GM21529 (cell line): ENCODE measurements around the gene SCN7A.

Experiments
- ATAC-seq: cut with Tn5 transposase; IDR thresholded peaks from one replicate; pipeline ENCODE4 v1.9.1; 2021; ENCODE audit not compliant: unreplicated experiment

Gene SCN7A

DNA sequence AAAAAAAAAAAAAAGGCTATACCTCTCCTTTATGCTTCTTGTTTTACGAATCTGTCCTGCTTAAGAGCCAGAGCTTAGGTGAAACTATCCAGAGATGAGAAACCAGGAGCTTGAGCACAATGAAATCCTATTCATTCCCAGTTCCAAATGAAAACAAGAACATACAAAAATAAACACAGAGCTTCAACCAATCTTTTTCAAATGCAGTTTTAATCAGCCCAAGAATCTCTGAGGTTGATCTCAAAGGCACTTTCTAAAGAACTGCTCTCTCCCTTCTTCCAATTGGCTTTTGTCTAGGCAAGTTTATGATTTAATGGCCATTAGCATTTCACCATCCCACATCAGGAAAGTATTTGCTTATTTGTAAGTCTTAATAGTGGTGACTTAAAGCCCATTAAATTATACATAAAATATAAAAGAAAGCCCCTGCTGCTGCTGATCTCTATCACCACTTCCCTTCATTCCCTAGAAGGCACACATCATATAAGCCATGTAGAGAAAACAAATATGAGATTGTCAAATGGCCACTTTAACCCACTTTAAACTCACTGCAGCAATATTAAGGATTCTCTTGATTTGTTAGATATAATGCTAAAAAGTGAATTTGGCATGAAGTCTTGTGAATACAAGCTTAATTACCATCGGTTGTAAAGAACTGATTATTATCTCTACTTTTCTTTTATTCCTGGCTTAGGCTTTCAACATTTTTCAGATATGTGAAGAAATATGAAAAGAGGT lies 89.0 kb downstream of the SCN7A start:
- ATAC-seq = no peak

DNA sequence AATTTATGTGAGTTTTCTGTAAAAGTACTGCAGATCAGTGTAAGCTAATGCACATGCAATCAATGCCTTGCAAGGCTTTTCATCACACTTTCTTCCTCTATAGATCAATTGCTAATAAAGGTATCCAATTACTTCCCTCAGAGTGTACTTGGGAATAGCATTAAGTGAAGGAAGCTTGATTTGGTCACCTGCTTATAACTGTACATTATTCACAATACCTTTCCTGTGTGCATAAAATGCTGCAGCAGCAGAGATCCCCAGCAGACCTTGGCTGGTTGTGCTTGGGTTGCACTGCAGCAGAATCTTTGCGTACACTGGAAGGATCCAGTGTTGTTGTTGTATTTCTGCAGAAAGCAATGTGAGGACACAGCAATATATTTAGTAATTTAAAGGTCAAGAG lies 99.8 kb downstream of the SCN7A start:
- ATAC-seq = no peak

DNA sequence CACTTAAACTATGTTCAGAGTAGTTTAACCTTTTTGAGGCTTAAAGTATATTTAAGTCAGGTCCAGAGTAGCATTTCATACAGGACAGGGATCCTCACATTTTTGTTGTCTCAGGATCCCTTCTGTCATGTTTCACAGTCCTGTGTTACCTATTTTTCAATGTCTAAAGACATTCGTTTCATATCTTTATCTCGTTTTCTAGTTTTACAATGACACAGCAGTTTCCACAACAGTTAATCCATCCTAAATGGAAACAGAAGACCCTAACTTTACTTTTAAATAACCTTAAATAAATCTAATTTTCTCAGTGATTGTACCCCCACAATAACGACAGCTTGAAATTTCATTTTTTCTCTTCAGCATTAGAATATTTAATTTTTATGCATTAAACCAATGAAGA lies 101.0 kb downstream of the SCN7A start:
- no peak for ATAC-seq

DNA sequence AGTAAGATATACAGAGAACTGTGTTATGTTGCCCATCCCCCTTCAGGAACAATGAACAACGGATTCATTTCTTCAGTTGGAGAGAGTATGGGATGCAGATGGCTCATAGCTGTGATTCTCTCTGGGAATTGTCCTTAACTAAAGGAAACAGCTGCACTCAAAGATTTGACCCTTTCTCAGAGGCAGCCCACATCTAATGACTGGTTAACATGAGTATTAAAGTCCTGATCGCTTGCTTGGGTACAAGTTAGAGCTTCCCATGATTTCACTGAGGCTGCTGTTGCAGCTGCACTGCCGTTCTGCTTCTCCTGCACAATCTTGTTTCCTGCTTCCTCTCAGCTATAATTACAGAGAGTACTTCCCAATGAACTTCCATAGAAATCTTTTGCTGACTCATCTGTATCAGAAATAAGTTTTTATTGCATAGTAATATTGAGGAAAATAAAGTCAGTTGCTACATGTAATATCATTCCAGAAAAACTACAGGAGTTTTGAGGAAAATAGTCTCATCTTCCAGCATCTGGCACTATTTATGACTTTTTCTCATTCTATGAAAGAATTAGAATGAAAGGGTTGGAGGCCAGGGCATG lies 105.5 kb downstream of the SCN7A start:
- ATAC-seq = no peak

DNA sequence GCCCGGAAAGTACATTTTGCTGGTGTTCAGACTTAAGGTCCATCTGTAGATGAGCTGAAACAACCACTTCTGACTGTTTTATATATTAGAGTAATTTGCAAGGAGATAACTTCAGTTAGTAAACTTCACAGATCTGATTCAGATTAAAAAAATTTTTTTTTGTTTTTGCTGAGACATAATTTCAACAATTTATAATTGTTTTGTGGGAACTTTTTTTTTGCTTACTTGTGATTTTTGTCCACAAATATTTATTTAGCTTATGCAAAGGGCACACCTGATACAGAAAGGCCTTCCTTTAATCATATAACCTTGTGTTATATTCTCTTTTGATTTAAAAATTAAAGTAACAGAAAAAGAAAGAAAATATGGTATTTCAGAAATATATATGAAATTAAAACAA lies 108.7 kb downstream of the SCN7A start:
- ATAC-seq = no peak

DNA sequence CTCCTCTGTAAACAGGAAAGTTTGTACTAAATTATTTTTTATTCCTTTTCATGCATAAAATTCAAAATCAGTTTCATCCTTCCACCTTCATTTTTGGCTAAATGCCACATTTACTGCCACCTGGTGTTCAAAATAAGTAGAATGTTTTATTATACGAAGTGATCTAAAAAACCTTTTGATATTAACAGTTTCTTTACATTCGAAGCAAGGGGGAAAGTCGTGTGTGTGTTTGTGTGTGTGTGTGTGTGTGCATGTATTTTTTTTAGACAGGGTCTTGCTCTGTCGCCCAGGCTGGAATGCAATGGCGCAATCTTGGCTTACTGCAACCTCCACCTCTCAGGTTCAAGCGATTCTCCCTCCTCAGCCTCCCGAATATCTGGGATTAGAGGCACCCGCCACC lies 109.3 kb downstream of the SCN7A start:
- no peak for ATAC-seq

DNA sequence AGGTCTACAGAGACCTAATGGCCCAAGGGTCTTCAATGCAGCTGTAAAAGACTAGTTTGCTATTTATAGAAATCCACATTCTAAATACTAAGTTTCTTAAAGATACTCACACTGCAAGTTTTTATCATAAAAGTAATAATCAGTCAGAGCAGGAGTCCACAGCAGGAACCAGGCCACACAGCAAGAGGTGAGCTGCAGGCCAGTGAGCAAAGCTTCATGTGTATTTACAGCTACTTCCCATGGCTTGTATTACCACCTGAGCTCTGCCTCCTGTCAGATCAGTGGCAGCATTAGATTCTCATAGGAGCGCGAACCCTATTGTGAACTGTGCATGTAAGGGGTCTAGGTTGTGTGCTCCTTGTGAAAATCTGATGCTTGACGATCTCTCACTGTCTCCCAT lies 111.6 kb downstream of the SCN7A start:
- no peak for ATAC-seq

DNA sequence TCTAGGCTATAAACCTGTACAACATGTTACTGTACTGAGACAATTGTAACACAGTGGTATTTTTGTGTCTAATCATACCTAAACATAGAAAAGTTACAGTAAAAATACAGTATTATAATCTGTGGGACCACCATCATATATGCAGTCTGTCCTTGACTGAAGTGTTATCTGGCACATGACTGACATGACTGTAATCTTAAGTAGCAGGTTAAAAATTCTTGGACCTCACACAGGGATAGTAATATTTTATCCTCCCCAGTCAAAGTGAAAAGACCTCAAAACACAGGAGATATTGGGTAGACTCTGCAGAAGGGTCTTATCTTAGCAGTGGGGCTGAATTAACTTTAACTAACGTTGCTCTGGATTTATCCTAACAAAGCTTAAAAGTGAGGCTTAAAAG lies 113.4 kb downstream of the SCN7A start:
- ATAC-seq = no peak

DNA sequence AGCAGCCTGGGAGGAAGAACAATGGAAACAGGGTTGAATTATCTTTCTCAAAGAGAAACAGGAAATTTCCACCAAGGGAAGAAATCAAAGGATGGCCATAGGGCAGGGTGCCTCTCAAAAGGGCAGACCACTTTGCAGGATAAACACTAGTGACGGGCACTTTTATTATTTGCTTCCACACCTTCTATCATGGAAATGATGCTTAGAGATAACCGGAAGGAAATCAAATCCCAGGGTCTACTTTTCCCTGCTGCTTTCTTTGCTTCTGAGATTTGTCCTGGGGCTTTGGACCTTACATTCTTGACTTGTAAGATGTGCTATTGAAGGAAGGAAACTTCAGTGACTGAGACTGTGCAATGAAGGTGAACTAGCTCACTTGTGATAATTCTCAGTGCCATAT lies 117.2 kb downstream of the SCN7A start:
- no peak for ATAC-seq

DNA sequence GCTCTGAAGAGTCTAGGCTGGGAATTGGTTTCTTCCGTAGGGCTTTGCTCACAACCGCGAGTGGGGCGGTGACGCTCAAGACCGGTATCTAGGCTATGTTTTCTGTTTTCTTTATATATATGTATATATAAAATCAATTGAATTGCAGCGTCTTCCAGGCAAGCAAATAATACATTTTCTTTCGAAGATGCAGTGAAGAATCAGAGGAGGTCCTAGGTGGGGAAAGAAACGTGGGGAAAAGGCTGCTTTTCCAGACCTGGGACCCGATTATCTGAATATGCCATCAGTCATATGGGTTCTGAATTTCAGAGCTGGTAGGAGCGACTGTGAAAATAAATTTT lies 117.6 kb downstream of the SCN7A start:
- ATAC-seq = no peak

DNA sequence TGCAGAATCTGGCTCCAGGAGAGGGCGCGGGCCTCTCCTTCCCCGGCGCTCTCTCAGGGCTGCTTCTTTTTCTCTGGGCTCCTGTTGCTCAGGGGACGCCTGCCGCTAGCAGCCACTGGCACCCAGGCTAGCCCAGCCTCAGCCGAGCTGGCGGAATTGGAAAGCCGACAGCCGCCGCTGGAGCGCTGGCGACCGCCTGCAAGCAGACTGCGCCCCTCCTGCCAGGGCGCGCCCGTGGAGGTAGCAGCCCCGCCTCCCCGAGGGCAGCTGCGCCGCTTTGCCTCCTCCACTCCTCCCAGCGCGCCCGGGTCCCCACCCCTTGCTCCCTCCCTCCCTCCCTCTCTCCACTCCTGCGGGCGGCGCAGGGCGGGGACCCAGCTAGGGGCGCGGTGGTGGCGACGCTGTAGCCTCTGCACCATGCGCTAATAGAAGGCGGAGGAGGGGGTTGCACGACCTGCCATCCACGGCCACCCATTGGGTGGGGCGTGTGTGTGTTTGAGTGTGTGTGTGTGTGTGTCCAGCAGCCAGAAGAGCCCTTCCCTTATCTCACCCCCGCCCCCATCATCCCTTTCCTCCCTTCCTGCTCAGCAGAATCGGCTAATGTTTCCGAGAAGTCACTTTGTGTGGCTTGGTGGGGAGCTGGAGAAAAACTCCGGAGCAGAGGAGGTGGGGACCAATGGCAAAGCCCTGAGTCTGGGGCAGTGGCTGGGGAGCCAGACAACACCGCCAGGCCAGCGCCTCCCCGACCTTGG lies 118.1 kb downstream of the SCN7A start, which contains the start of gene SCN9A:
Gene SCN9A (minus strand): TSS at position 209 of the 752 bp plus-strand sequence. CDS start 64,188 bp downstream, outside the sequence.
- ATAC-seq = peak; percentile 53

DNA sequence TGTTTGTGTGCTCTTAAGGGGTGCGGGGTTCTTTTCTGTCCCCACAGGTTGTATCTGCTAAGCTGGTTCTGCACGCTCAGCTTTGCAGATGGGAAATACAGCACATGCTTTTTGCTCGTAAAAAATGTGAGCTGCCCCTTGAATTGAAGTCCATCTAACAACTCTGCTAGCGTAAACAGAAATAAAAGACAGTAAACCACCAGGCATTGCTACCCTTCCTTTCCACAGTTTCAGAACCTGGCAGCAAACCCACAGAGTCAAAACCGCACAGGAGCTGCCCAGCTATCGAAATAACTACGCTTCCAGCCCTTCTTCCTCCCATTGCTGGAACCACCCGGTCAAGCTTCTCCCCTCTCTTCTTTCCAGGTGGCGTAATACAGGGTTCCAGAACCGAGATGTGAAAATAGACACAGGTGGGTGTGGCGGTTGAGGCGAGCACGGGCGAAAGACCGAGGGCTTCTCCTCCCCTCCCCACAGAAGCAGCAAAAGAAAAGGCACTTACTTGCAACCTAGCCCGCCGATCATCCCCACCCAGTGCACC lies 118.8 kb downstream of the SCN7A start:
- no peak for ATAC-seq

DNA sequence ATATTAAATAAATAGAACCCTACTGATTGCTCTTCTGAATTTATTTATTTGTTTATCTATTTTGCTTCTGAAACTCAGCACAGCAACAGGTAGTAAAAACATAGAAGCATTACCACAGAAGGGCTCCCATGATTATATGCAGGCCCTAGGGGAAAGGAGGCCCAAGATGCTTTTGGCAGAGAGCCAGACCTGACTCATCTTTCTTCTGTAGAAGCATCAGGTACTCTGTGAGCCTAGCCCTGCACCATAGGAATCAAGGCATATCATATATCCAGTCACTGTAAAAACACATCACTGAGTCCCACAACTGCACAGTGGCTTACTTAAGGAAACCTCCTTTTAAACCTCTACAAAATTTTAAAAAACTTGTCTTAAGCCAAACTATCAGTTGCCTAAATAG lies 120.1 kb downstream of the SCN7A start:
- ATAC-seq = no peak

DNA sequence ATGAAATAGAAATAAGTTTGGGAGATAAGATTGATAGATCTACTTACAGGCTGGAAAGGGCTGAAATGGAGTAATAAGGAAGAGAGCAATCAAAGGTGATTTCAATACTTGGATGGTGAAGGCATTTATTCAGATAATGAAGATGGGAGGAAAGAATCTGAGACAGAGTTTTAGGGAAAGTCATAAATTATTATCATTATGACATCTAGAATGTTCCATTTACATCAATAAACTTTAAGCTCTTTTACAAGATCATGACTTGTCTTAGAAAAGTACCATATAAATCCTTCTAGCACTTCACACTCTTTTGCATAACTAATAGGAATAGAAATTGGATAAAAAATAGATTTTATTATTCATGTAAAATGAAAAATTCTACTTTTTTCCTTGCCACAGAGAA lies 120.5 kb downstream of the SCN7A start:
- ATAC-seq = no peak

DNA sequence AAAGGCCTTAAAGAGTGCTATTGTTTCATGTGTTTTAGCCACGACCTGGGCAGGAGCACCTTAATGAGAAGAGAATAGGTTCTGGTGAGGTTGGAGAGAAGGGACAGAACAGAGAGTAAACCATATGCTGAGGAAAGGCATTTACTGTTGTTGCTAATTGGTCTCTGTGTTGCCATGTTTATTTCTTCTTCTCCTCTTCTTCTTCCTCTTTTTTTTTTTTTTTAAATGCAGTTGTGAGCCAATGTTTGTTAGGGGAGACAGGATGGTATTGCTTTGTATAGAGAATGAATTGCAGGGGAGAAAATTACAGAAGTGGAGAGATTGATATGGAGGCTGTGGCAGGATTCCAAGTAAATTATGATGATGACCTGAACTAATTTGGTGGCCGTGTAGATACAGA lies 120.9 kb downstream of the SCN7A start:
- ATAC-seq = no peak

DNA sequence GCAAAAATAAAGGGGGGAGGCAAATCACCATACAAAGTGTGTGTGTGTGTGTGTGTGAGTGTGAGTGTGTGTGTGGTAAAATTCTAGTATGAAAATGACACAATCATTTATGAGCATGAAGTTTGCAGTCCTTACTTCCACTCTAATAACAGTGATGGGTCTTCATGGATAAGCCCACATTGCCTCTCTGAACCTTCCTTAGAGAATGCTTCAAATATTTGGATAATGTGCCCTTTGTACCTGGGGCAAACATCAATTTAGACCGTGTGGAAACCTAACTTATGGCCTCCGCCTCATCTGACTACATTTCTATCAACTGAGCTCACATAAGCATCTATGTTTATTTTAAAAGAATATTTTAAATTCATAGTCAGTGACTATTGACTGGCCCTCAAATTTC lies 122.0 kb downstream of the SCN7A start:
- no peak for ATAC-seq

DNA sequence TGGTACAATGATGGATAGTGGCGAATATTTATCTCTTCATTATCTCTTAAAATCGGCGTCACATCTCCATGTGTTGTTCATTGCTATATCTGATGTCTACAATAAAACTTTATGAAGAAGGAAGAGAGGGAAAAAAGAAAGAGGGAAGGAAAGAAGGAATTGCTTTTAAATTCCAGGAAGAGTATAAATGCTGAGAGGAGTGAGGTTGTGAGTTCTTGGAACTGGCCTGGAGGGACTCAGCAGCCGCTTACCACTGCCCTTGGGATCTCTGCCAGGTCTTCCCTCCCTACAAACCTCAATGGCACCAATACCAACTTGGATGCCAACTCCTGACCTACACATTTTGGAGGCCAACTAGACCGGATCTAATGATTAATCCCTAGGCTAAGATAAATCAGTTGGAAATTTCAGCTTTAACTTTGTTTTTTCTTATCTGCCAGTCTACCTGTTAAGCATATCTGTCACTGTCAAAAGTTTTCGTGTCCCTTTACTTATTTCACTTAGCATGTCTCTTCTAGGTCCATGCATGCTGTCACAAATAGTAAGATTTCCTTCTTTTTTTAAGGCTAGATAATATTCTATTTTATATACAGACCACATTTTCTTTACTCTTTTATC lies 128.1 kb downstream of the SCN7A start:
- ATAC-seq = no peak

DNA sequence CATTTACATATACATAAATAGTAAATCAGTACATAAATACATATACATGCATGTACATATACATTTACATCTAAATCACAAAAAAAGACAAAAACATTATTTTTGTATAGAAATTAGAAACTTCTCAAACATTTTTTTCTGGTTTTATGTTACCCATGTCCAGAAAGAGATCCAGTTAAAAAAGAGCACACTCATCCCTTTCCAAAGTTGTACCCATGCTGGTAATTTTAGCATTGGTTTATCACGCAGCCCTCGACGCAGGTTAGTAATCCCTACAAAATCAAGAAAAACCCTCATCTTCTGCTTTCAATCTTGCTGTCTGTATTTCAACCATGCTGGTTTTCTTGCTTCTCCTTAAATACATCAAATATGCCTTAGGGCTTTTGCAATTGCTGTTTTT lies 128.8 kb downstream of the SCN7A start:
- ATAC-seq = no peak

DNA sequence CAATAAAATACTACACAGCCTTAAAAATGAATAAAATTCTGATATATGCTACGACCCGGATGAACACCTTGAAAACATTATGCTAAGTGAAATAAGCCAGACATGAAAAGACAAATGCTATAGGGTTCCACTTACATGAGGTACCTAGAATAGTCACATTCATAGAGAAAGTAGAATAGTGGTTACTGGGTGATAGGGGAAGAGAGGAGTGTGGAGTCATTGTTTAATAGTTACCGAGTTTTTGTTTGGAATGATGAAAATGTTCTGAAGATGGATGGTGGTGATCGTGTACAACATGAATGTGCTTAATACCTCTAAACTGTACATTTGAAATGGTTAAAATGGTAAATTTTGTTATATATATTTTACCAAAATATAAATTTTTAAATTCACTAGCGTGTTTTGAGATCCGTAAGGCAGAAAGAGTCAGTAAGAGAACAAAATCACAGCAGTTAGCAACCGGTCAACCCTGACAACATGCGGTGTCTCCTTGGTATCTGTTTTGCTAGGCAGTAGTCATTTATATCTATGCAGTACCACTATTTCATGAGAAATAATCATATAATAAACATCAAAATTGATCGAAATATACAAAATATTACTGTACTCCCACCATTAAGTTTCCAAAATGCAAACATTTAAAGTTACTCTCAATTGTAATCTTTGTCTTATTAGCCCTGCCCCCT lies 129.4 kb downstream of the SCN7A start:
- ATAC-seq = no peak

DNA sequence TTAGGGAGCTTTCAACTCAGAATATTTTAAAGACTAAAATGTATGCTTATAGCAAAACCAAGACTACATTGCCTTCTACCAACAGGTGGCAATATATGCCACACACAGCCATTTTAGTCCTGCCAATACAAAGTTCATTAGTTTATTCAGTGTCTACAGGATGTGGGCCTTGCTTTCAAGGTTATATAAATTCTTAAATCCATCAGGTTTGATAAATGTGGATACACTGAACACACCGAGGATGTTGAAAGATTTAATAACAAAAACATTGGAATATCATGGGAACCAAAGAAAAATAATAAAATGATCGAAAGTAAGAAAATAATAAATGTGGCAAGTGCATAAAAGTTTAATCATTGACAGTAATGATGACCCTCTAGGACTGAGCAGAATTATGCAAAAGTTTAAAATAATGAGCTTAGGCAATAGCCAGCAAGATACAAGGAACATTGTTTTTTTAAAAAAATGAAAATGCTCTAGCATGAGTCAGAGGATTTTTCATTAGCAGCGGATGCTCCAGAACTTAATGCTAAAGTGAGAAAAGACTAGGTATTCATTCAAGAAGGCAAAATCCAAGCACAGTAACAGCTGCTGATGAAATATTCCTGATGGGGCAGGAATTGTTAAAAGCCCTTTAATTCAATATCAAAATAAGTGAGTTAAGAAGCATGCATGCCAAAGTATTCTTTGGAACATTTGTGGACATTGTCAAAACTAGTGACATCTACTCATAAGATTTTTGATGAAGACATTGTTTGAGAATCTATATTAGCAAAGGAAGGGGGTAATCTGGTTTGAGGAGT lies 132.5 kb downstream of the SCN7A start:
- peak; percentile 66 for ATAC-seq
